HG03066 (cell line): ENCODE results near the gene GABRA1.

Experiments used
- ATAC-seq: cut with Tn5 transposase; IDR thresholded peaks from one replicate; pipeline ENCODE4 v1.9.1; 2021; ENCODE audit warnings: low read depth; ENCODE audit not compliant: unreplicated experiment

GABRA1 gene

DNA sequence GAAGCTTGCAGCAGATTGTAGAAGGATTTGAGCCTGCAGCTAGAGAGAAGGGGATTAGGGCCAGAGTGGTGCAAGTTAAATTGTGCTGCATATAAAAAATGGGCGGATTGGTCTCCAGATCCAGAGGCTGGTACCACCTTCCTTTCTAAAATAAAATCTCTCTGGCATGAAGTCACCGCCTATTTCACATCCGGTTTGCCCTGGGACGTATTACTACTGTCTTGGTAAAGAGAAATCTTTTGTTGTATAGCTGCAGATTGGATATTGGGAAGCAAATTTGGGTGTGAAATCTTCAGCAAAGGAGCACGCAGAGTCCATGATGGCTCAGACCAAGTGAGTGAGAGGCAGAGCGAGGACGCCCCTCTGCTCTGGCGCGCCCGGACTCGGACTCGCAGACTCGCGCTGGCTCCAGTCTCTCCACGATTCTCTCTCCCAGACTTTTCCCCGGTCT, at the start of gene GABRA1:
GABRA1 (plus strand) TSS at position 180 of the 451 bp plus-strand sequence. CDS start 2,691 bp downstream, outside the sequence.
- no peak for ATAC-seq

DNA sequence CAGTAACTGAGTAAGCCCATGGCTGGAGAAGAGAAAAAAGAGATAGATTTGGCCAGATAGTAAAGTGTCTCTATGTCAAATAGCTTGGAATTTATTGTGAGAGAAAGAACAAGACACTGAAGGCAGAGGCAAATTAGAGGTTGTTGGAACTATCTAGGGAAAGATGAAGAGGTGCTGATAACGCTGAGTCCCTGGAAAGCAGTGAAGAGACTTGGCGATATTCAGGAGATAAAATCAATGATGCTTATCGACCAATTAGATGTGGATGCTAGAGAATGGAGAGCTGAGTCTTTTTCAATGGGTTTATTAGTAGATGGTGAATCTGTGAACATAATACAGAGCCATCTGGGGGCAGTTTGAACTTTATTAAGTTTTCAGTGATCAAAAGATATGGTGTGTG, 48.6 kb upstream of the GABRA1 start:
- ATAC-seq = no peak

DNA sequence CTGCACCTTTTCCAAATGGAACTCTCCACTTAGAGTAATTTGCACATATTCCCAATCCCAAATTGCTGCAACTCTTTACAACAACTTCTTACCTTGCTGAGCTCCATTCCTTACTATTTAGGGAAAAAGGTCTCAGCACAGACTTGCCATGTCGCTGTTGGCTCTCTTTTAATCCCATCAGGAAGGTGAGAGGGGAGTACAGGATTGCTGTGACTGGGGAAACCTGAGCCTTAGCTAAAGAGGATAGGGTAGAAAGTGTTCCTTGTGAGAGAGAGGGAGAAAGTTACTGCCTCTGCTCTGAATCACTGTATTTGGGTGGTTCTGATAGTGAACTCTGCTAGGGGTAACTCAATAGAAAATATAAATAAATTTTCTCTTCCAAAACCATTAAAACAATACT, 43.7 kb upstream of the GABRA1 start:
- ATAC-seq = no peak

DNA sequence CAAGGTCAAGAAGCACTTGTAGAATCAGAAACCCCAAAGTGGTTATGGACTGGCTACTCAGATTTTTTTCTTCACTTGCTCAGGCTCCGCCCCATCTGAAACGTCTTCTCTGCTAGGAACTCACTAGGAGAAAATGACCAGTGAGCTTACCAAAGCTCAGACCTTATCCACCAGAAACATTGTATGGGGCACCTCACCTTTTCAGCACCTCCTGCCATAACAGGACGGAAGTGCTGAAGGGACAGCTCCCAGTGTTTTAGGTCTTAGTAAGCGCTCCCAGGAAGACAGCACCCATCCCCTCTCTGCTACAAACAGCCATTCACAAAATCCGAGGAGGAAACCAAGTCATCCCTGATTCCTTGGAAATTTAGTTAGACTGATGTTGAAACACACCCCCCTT, 1.2 kb upstream of the GABRA1 start:
- ATAC-seq = no peak

DNA sequence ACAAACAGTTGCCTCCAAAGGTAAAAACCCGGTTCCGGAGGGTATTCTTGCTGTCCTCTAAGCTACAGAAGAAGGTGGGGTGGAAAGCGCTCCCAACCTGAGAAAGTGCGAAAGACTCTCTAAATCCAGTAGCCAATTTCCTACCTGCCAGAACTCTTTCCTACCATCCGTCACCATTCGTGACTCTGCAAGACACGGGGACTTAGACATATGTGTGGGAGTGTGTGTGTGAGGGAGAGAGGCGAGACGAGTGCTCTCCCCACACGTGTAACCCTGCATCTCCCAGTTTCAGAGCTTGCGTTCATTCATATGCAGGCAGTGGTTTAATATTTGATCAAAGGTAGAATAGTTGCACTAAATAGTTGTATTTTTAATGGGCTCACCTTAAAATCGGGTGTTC, 473 bp upstream of the GABRA1 start:
- no peak for ATAC-seq

DNA sequence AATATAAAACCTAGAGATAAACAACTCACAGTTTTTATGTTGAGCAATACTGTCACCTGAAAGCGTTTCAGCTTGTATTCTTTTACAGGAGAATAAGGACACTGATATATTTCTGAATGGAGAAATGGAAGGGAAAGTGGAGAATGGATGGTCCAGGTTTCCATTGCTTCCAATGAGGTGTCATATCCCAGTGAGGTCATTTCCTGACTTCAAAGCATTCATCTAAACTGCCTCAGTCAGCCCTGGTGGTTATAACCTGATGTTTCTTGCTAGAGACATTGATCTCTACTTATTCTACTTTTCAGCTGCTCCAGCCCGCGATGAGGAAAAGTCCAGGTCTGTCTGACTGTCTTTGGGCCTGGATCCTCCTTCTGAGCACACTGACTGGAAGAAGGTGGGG, 2.6 kb downstream of the GABRA1 start:
- ATAC-seq = no peak

DNA sequence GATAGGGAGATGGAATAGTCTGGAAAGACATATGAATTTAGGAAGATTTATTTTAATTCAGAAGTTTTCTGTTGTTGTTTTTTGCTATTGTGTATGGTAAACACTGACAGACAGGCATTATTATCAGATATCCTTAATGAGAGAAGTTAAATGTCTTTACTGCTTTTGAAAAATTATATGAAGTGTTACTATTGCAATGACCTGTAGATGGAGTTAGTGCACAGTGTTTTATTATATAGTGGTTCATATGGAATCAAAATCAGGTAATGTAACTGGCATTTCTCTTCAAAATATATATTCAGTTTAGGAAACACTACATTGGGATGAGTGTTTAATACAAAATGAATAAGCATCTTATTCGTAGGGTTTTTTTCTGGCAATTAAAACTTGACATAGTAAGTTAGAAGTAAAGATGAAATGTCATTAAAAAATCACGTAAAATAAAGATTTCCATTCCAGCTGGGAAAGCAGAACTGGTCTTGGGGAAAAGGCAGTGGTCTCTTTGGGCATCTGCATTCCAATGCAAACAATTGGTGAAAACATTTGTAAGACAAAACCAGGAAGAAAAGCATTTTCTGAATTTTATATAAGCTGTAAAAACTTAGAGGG, 3.9 kb downstream of the GABRA1 start:
- no peak for ATAC-seq

DNA sequence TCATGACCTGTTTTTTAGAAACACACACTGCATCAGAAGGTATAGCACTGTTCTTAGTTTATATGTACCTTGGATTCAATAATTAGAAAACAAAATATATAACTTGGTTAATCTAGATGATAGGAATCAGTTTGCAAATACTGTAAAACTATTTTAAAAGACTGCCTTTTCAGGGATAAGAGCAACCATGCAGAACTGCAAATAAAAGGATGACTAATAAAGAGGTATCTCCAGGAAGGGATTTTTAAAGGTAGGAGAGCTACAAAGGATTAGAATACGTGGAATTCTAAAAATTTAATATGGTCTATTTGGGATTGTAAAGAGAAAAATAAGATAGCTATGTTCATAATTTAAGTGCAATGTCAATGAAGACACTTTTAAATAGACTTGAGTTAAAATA, 9.4 kb downstream of the GABRA1 start:
- no peak for ATAC-seq

DNA sequence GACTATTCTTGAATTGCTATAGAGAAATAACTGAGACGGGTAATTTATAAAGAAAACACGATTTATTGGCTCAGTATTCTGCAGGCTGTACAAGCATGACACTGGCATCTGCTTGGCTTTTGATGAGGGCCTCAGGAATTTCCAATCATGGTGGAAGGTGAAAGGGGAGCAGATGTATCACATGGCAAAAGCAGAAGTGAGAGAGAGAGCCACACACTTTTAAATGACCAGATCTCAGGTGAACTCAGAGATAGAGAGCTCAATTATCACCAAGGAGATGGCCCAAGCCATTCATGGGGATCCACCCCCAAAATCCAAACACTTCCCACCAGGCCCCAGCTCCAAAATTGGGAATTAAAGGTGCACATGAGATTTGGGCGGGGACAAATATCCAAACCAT, 15.3 kb downstream of the GABRA1 start:
- ATAC-seq = no peak

DNA sequence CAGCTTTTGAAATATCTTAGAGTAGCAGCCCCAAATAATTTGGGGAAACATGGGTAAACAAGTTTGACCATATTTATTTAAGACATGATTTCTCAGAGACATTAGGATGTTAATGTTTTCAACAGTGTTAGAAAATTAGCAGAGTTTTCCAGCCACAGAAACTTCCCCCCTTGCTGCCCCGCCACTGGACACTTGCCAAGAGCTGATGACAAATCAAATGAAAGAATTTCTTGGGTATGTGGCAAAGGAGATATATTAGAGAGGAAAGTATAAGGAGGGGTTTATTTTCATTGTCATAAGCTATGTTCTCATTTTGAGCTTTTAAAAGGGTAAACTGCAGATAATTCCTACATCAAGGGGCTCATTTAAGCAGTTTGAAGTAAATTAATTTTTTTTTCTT, 15.9 kb downstream of the GABRA1 start:
- no peak for ATAC-seq

DNA sequence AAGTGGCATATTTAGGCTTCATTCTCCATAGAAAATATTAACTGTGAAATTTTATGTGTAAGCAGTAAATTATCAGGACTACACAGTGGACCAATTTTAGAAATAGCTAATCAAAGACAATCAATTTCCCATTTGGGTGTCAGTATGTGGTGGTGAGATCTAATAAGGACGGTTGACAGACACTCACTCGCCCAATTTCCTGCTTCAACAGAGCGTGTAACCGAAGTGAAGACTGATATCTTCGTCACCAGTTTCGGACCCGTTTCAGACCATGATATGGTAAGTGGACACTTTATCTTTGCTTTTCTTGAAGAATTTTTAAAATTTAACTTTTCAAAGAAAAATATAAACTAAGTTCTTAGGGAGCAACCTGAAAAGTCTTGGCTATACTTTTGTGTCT, 17.6 kb downstream of the GABRA1 start:
- no peak for ATAC-seq

DNA sequence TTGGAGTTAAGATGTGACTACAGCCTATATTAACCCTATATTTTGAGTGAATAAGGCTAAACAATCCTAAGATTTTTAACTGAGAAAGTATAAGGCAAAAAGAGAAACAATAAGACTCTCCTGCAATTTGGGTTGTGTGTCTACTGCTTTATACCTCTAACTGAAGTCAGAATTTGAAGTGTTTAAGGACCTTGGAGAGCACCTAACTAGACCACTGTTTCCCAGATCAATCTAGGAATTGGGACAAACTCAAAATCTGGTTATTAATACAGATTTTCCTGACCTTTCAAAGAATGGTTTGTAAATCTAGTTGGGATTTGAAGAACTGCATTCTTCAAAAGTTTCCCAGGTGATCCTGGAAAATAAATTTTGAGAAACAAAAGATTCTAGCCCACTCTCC, 42.1 kb downstream of the GABRA1 start:
- no peak for ATAC-seq

DNA sequence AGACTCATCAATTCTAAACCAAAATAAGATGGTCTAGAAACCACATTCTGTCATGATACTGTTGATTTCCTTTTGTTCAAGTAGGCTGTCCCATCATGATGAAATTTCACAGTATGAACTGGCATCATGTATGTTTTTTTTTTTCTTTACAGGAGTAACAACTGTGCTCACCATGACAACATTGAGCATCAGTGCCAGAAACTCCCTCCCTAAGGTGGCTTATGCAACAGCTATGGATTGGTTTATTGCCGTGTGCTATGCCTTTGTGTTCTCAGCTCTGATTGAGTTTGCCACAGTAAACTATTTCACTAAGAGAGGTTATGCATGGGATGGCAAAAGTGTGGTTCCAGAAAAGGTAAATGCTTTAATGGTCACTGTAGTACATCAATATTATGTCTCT, 47.6 kb downstream of the GABRA1 start:
- ATAC-seq = no peak

DNA sequence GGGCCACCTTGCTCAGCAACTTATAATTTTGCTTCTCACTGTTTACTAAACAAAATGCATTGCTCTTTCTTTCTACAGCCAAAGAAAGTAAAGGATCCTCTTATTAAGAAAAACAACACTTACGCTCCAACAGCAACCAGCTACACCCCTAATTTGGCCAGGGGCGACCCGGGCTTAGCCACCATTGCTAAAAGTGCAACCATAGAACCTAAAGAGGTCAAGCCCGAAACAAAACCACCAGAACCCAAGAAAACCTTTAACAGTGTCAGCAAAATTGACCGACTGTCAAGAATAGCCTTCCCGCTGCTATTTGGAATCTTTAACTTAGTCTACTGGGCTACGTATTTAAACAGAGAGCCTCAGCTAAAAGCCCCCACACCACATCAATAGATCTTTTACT, 49.1 kb downstream of the GABRA1 start:
- no peak for ATAC-seq

DNA sequence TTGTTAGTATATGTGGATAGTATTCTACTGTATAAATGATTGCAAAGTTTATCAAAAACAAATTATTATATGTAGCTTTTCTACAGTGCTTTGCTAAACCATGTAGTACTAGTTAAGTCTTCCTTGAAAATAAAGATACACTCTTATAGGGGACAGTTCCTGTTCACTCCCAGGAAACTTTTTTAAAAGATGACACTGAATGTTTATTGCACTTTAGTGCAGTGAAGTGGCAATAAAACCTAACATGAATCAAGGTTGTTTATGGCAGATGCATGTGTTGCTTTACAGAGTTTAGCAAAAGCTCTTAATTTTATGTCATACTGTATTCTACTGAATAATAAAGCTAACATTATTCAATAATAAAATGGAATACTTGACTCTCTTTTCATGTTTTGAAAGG, 51.7 kb downstream of the GABRA1 start:
- ATAC-seq = no peak

DNA sequence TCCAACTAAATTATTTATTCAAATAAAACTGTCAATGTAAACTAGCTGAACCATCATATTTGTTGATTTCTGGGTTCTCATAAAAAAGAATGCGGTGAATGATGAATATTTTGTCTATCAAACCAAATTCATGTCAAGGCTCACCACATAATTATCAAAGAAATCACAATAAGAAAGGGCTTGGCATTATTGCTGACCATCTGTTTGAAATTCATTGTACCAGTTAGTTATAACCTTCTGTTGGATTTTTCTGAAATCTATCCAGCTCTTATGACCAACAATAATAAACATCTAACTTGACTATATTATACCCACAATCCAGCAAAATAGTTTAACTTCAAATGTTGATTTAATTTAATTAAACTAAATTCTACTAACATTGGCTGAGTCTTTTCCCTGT, 53.1 kb downstream of the GABRA1 start:
- ATAC-seq = no peak

DNA sequence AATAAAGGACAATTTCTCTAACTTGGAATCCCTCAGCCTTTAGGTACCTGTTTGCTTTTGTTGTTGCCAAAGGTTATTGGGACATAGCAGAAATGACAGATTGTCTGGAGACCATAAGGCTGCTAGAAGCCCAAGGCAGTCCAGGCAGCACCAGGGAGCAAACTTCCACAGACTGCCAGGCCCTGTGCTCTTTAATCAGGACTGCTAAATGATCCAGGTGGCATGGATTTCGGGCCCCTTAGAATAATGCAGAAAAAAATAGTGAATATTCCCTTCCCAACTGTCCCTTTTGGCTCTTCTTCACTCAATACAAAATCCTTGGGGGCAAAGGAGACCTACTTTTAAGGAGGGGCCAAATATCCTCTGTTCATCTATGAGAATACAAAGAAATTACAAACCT, 73.9 kb downstream of the GABRA1 start:
- ATAC-seq = no peak

DNA sequence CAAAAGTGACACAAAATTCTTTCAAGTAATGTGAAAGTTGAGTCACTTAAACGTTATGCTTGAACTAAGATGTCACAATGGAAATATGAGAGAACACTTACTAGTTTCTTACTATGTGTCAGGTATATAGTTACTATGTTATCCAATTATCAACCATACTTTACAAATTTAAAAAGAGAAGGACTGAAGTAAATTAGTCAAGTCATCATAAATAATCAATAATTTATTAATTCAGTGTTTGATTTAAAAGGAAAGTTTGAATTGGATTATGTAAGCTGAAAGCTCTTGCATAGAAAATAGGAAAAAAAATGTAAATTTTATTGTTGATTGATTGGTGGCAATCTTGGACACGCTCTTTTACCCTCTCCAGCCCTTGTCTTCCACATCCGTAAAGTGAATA, 76.3 kb downstream of the GABRA1 start:
- ATAC-seq = no peak

DNA sequence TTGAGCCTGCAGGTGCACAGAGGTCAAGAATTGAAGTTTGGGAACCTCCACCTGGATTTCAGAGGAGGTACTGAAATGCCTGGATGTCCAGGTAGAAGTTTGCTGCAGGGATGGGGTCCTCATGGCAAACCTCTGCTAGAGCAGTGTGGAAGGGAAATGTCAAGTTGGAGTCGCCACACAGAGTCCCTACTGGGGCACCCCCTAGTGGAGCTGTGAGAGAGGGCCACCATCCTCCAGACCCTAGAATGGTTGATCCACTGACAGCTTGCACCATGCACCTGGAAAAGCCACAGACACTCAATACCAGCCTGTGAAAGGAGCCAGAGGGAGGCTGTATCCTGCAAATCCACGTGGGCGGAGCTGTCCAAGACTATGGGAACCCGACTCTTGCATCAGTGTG, 78.0 kb downstream of the GABRA1 start:
- ATAC-seq = no peak

DNA sequence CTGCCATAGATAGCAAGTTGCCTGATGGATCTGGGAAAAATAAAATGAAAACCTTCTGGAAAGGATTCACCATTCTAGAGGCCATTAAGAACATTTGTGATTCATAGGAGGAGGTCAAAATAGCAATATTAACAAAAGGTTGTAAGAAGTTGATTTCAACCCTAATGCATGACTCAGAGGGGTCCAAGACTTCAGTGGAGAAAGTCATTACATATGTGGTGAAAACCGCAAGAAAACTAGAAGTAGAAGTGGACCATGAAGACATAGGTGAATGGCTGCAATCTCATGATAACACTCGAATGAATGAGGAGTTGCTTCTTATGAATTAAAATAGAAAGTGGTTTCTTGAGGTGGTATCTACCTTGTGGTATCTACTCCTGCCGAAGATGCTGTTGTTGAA, 86.6 kb downstream of the GABRA1 start:
- ATAC-seq = no peak

DNA sequence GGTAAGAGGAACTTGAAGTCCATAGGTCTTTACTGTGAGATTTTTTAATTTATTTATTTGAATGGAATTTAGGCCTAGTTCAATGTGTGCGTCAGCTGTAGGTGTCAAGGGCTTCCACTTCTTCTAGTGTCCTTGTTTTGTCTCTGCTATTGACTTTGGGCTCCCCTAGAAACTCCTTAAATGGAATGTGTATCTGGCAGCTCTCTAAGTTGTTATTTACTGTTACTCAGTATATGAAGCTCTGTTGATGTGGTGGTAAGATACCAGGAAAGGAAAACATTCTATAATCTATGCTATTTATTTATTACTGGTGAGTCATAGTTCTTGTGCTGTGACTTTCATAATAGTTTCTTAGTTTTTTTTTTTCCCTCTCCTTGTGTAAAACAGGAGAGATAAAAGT, 97.1 kb downstream of the GABRA1 start:
- ATAC-seq = no peak

DNA sequence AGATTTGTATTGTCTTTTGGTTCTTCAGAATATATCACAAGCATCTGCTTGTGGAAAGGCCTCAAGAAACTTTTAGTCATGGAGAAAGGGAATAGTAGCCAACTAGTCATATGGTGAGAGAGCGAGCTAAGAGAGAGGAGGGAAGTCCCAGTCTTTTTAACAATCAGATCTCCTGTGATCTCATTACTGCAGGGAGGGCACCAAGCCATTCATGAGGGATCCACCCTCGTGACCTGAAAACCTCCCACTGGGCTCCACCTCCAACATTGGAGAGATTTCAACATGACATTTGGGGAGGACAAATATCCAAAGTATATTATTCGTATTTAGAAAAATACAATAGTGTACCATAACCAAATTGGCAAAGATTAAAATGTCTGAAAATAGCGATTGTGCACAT, 99.0 kb downstream of the GABRA1 start:
- ATAC-seq = no peak
